Prostate gland (tissue), 2 donors: ENCODE results near the gene DLG2. TPM values are rescaled to one million over a fixed set of nuclear protein-coding genes. Genes with fewer than 3 reads are reported as not detected.

ENCODE experiments used
- DNase-seq: peaks from one replicate; pipeline ENCODE4 v3.0.0-alpha.2; 2019; ENCODE audit warnings: low spot score
- H3K27ac ChIP-seq, 2 donors: fragments of 200-600 bp; sonication (generic); 2 replicates each; pipeline ENCODE4 v1.5.1; 2017 to 2019
- H3K27me3 ChIP-seq: fragments of 200-600 bp; sonication (generic); replicated peaks from 2 replicates; pipeline ENCODE4 v1.5.1; 2019; ENCODE audit not compliant: insufficient read depth
- H3K36me3 ChIP-seq, 2 donors: fragments of 200-600 bp; sonication (generic); 1 replicate in 1 of 2; 2 replicates in 1 of 2; pipeline versions ENCODE4 v1.5.1 to v1.8.1; 2017 to 2019
- H3K4me1 ChIP-seq: fragments of 200-600 bp; sonication (generic); replicated peaks from 2 replicates; pipeline ENCODE4 v1.5.1; 2019
- H3K4me3 ChIP-seq, 2 donors: fragments of 200-600 bp; sonication (generic); 2 replicates each; pipeline ENCODE4 v1.5.1; 2017 to 2019
- H3K9me3 ChIP-seq: fragments of 200-600 bp; sonication (generic); 2 replicates; pipeline ENCODE4 v1.5.1; 2017
- POLR2A ChIP-seq: fragments of 450-650 bp; IDR thresholded peaks from one replicate; pipeline ENCODE4 v1.6.1; 2016; ENCODE audit warnings: antibody characterized with exemption, mild to moderate bottlenecking
- POLR2AphosphoS5 ChIP-seq: sonication (generic); formaldehyde crosslinking; IDR thresholded peaks from one replicate; pipeline ENCODE4 v1.6.1; 2017; ENCODE audit warnings: antibody characterized with exemption
- WGBS: methylation state at CpG from one replicate; pipeline ENCODE4 v1.1.5; 2018; 5-methylcytosine and 5-hydroxymethylcytosine counted together
- intact Hi-C: fragments of 100-400 bp; cut with DNase I; formaldehyde crosslinking; loops from one replicate; pipeline ENCODE4 v1.14.2; 2022
- total RNA-seq, 2 donors: library from RNA; depleted of rRNA; stranded (reverse); fragments of >200 nt; gene quantifications; one replicate each; pipeline ENCODE4 v1.1.0, GENCODE V29; 2016
- TF ChIP-seq, protein P1 (sequence below), 4 experiments: fragments of 200-600 bp in 2 of 4; fragments of 450-650 bp in 2 of 4; sonication (generic) in 2 of 4; IDR thresholded peaks; 1 replicate in 3 of 4; 2 replicates in 1 of 4; pipeline ENCODE4 v1.5.1; 2016 to 2019; ENCODE audit warnings: antibody characterized with exemption in 4 of 4, mild to moderate bottlenecking in 2 of 4, moderate library complexity in 2 of 4

Gene DLG2
- total RNA-seq, 2 donors from 2014 or later, result 9.8 to 16.2 TPM

DNA sequence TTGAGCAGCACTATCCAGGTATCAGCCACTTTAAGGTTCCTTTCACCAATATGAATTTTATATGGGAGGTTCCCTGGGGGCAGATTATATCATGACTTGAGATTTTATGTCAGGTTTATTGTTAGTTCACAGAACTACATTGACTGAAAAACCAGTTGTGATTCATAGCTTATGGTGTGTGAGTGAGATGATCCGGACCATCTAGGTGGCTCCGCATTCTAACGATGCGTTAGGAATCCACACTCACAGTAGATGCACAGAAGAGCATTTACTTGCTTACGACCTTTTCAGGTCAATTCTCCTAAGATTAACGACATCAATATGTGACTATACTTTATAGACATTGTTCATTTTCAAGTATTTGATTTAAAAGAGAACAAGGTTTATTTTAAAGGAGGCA lies 1356.7 kb downstream of the DLG2 start:
- WGBS, result 42% methylated on average over 6 of the region's 6 CpGs
- no peaks in the 10 kb centered on the region for H3K4me1 ChIP-seq
- intact Hi-C loops, result no loop called here

DNA sequence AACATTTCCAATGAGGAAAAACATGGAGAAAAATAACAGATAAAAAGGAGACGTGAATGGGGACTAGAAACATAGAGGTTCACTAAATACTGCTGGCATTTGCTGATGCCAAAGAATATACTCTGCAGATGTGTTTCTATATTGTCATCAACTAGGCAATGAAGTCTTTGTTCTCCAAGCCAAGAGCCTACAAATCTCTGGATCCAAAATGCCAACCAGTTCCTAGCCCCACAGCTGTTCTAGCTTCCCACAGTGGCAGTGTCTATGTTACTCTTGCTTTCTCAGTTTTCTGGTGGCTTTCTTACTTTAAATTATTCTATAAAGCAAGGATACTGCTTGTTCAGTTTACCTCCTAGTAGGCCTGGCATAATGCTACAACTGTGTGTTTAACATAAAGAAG lies 1363.1 kb downstream of the DLG2 start:
- Histone ChIP-seq H3K36me3 (peaks cover 0 to 2% of the 10 kb centered on the region in 2 donors), H3K4me3 (no peak overlapping the region), H3K27ac (no peak overlapping the region), H3K4me1 (no peaks in the 10 kb centered on the region), H3K27me3 (no peaks in the 10 kb centered on the region), H3K9me3 (no peaks in the 10 kb centered on the region)
- intact Hi-C loops, result no loop called here
- no peak for DNase-seq
- WGBS, result 53% methylated on average over 1 of the region's 1 CpG
- TF ChIP-seq POLR2AphosphoS5 (no peak), POLR2A (no peak)
- TF ChIP-seq, protein P1, sequence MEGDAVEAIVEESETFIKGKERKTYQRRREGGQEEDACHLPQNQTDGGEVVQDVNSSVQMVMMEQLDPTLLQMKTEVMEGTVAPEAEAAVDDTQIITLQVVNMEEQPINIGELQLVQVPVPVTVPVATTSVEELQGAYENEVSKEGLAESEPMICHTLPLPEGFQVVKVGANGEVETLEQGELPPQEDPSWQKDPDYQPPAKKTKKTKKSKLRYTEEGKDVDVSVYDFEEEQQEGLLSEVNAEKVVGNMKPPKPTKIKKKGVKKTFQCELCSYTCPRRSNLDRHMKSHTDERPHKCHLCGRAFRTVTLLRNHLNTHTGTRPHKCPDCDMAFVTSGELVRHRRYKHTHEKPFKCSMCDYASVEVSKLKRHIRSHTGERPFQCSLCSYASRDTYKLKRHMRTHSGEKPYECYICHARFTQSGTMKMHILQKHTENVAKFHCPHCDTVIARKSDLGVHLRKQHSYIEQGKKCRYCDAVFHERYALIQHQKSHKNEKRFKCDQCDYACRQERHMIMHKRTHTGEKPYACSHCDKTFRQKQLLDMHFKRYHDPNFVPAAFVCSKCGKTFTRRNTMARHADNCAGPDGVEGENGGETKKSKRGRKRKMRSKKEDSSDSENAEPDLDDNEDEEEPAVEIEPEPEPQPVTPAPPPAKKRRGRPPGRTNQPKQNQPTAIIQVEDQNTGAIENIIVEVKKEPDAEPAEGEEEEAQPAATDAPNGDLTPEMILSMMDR (IDR thresholded peaks at IDR 0.05), result no peak

More for the DNA sequence above, 1356.7 kb downstream of the DLG2 start:
- DNase-seq, result no peak
- Histone ChIP-seq H3K4me3 (no peak overlapping the region), H3K27me3 (no peaks in the 10 kb centered on the region), H3K9me3 (no peaks in the 10 kb centered on the region), H3K36me3 (peaks cover 0 to 2% of the 10 kb centered on the region in 2 donors), H3K27ac (no peak overlapping the region)
- no peak for TF ChIP-seq POLR2AphosphoS5
- TF ChIP-seq, protein P1 (IDR thresholded peaks at IDR 0.05), result no peak
- TF ChIP-seq POLR2A, result no peak

DNA sequence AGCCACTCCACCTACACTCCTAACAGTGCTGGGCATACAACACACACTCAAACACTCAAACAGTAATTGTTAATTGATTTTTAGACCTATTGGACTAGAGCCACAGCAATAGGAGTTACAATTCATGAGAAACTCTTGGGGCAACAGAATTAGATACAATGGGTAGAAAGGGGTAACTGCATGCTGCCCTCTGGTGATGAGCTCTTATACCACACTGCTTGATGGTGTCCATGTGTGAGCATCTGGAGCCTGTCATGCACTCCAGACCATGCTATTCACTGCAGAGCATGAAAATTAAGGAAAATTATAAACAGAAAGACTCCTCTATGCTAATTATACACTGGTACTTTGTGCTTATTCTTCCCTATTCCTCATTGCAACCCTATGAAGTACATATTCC lies 1365.4 kb downstream of the DLG2 start:
- H3K9me3 ChIP-seq, result no peaks in the 10 kb centered on the region
- no peak for DNase-seq
- TF ChIP-seq, protein P1 (IDR thresholded peaks at IDR 0.05), result no peak
- TF ChIP-seq POLR2A, result no peak
- no peak for TF ChIP-seq POLR2AphosphoS5
- intact Hi-C loops, result no loop called here
- H3K36me3 ChIP-seq, result peaks cover 0 to 2% of the 10 kb centered on the region in 2 donors
- no peak overlapping the region for H3K4me3 ChIP-seq
- H3K4me1 ChIP-seq, result no peaks in the 10 kb centered on the region
- H3K27me3 ChIP-seq, result no peaks in the 10 kb centered on the region
- no peak overlapping the region for H3K27ac ChIP-seq

DNA sequence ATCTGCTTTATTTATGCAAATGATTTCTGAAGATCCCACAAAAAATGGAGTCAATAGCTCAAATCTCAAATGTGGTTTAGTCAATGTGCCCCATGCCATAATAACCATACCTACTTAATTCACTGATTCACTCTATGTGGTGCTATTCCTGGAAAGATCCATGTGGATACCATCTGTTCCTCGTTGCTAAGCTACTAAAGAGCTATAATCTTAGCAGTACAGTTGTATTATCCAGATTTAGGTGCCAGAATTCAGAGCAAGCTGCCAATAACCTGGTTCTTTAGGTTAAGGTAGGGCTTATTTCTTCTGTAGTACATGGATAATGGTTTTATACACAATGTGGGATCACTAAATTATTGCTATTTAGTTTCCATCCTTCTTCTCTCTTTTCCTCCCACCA lies 1366.3 kb downstream of the DLG2 start:
- Histone ChIP-seq H3K4me3 (no peak overlapping the region), H3K27ac (no peak overlapping the region), H3K27me3 (no peaks in the 10 kb centered on the region), H3K9me3 (no peaks in the 10 kb centered on the region), H3K4me1 (no peaks in the 10 kb centered on the region), H3K36me3 (peaks cover 0 to 2% of the 10 kb centered on the region in 2 donors)
- no peak for TF ChIP-seq POLR2A
- DNase-seq, result no peak
- 69% methylated on average over 1 of the region's 1 CpG for WGBS
- intact Hi-C loops, result no loop called here

DNA sequence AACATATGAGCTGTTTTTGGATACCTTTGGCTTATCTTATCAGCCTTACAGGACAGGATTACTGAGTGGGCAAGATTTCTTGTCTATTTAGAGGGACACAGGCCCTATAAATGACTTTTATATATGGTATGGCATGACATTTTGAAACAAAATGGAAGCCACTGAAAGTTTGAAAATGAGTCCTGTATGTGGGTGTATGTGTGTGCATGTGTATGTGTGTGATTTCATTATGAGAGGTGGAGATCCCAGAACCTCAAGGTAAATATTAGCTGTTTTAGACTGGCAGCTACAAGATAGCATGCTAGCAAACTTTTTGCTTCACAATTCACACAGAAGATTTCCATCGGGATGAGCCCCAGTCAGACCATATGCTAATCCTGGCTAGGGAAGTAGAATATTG lies 1370.5 kb downstream of the DLG2 start:
- intact Hi-C loops, result no loop called here
- no peak for DNase-seq
- Histone ChIP-seq H3K36me3 (no peaks in the 10 kb centered on the region), H3K4me1 (no peaks in the 10 kb centered on the region), H3K4me3 (no peak overlapping the region), H3K27me3 (no peaks in the 10 kb centered on the region), H3K9me3 (no peaks in the 10 kb centered on the region), H3K27ac (no peak overlapping the region)
- TF ChIP-seq POLR2A (no peak), POLR2AphosphoS5 (no peak)
- TF ChIP-seq, protein P1 (IDR thresholded peaks at IDR 0.05), result no peak
- WGBS, result 90% methylated on average over 1 of the region's 1 CpG
